ENCODE measurements around the gene PRX.

DNA sequence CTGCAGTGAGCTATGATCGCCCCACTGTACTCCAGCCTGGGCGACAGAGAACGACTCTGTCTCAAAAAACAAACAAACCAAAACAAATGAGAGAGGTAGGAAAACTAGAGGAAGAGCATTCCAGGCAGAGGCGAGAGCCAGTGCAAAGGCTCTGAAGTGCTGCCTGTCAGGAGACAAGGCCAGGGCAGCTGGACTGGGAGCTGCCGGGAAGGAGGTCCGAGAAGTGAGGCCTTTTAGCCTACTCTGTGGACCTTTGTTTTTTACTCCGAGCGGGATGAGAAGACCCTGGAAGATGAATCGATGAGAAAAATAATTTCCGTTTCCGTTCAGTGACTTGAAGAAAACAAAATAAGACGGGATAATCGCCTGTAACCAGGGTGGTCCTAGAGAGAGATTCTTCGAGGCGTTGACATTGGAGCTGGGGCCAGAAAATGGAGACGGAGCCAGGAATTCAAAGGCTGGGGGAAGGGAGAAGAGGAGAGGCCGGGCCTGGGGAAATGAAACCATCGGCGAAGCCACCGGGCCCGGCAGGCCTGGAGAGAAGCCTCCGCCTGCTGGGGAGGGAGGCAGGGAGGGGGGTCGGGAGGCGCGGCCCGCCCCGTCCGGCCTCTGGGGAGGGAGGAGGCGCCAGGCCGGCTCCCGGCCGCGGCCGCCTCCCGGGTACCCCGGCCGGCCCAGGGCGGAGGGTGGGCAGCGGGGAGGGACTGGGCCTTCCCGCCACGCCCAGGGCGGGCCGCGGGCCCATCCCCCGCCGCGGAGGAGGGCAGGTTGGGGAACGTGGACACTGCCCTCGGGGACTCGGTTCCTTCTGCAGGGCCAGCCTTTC is 20.4 kb upstream of the PRX start:
- no peak for TF ChIP-seq EZH2phosphoT487 (IDR thresholded peaks at IDR 0.05; ENCODE audit: insufficient read depth, low read depth)
- no peak for TF ChIP-seq EZH2 (IDR thresholded peaks at IDR 0.05; ENCODE audit: insufficient read depth, poor library complexity, severe bottlenecking)
